SK-N-MC (cell line): ENCODE measurements around the gene OSBPL10.

ENCODE experiments used
- EZH2 ChIP-seq: fragments of 200-600 bp; sonication (generic); IDR thresholded peaks from one replicate; pipeline ENCODE4 v1.6.1; 2017; ENCODE audit warnings: antibody characterized with exemption
- POLR2AphosphoS5 ChIP-seq: IDR thresholded peaks from 2 replicates; pipeline ENCODE4 v1.6.1; 2012; ENCODE audit warnings: mild to moderate bottlenecking, low read depth, low read length, borderline replicate concordance

DNA sequence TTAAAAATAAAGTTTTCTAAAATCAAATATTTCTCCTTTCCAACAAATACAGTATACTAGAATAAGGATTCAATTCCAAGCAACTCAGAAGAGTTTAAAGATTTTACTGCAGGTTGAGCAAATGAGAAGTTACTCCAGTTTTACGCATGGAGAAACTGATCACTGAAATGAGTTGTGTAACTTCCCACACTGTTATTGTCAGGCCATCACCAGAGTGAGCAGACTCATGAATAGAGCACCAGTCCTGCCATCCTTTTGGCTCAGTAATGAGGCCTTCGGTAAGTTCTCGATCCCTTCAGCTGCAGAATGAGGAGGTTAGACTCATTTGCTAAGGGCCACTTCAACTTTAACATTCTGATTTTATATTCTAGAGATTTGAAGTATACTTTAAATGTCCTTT lies 48.1 kb downstream of the OSBPL10 start:
- TF ChIP-seq EZH2 = no peak
- no peak for TF ChIP-seq POLR2AphosphoS5
